ENCODE data around the gene VASN. TPM values are rescaled to one million over a fixed set of nuclear protein-coding genes. Genes with fewer than 3 reads are reported as not detected.

VASN gene
- polyA plus RNA-seq, 1 experiment, result 19.1 TPM

DNA sequence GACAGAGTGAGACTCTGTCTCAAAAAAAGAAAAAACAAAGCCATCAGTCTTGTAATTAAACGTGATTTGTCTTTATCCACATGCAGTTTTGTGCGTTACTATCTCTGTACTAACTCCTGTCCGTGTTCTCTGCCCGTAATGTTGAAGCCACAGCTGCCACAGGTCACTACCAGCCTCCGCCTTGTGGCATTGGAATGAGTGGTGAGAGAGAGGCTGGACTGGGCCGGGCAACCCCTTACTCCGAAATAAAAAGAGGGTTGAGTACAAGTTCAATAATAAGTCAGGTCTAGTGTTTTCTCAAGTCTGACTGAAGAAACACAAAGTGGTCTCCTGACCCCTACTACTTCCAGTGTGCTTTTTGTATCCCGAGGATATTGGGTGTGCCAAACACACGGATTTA is 59.4 kb downstream of the VASN start:
- Histone ChIP-seq H3K27ac (ENCODE audit: low read depth, low read length) (no peak overlapping the region), H3K27me3 (ENCODE audit: control insufficient read depth, insufficient read depth, low read length) (no peaks in the 10 kb centered on the region), H3K4me3 (ENCODE audit: low read depth, low read length) (no peak overlapping the region), H3K9me3 (ENCODE audit: control insufficient read depth, insufficient read depth, low read length) (peaks cover under 1% of the 10 kb centered on the region; the same call in 1 of the 2 replicates)
- CTCF ChIA-PET, result no interaction called here
- POLR2A ChIA-PET, result no interaction called here
- DNase-seq (ENCODE audit: low read depth, low spot score), result no peak
- TF ChIP-seq, protein P1, sequence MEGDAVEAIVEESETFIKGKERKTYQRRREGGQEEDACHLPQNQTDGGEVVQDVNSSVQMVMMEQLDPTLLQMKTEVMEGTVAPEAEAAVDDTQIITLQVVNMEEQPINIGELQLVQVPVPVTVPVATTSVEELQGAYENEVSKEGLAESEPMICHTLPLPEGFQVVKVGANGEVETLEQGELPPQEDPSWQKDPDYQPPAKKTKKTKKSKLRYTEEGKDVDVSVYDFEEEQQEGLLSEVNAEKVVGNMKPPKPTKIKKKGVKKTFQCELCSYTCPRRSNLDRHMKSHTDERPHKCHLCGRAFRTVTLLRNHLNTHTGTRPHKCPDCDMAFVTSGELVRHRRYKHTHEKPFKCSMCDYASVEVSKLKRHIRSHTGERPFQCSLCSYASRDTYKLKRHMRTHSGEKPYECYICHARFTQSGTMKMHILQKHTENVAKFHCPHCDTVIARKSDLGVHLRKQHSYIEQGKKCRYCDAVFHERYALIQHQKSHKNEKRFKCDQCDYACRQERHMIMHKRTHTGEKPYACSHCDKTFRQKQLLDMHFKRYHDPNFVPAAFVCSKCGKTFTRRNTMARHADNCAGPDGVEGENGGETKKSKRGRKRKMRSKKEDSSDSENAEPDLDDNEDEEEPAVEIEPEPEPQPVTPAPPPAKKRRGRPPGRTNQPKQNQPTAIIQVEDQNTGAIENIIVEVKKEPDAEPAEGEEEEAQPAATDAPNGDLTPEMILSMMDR (IDR thresholded peaks at IDR 0.05; ENCODE audit: low read depth, low read length), result no peak

Small RNA genes within 50 kb of the gene (small RNA-seq; reads per million reads assigned to genes)
- gene AC012676.2 (ENCODE audit: insufficient read length, low read depth), result not detected

Other genes starting within 250 kb of the VASN start
- gene SRL, start 129.8 kb upstream of the VASN start, polyA plus RNA-seq (2011; rRNA removed), result 0.05 TPM in 2 replicates
- gene TFAP4, start 98.8 kb upstream of the VASN start, polyA plus RNA-seq (2011; rRNA removed), result 2.9 and 3.9 TPM in 2 replicates
- gene GLIS2, start 55.8 kb upstream of the VASN start, polyA plus RNA-seq (2011; rRNA removed), result 2.2 and 2.9 TPM in 2 replicates
- gene PAM16, start 20.5 kb upstream of the VASN start, polyA plus RNA-seq (2011; rRNA removed), result 18.4 and 23.8 TPM in 2 replicates
- 7.0 TPM in 2 replicates for gene CORO7, start 44.7 kb downstream of the VASN start, polyA plus RNA-seq (2011; rRNA removed)
- 32.1 and 32.8 TPM in 2 replicates for gene DNAJA3, start 54.0 kb downstream of the VASN start, polyA plus RNA-seq (2011; rRNA removed)
- gene NMRAL1, start 102.8 kb downstream of the VASN start, polyA plus RNA-seq (2011; rRNA removed), result 26.3 and 38.5 TPM in 2 replicates
- 49.2 and 62.1 TPM in 2 replicates for gene HMOX2, start 104.5 kb downstream of the VASN start, polyA plus RNA-seq (2011; rRNA removed)
- gene CDIP1, start 166.9 kb downstream of the VASN start, polyA plus RNA-seq (2011; rRNA removed), result 12.2 and 14.9 TPM in 2 replicates
- not detected in 2 replicates for gene C16orf96, start 184.5 kb downstream of the VASN start, polyA plus RNA-seq (2011; rRNA removed)
- 4.1 and 6.1 TPM in 2 replicates for gene UBALD1, start 243.0 kb downstream of the VASN start, polyA plus RNA-seq (2011; rRNA removed)